ENCODE results near the gene PDP2.

GRCh38 chr16:66919569-66920298 lies 39.4 kb downstream of the PDP2 start:
- TF ChIP-seq CTCF (conservative IDR thresholded peaks at IDR 0.05; ENCODE audit: low read length) = no peak
- TF ChIP-seq EZH2phosphoT487 (IDR thresholded peaks at IDR 0.05; ENCODE audit: borderline replicate concordance, low read depth, low read length) = no peak

Measured in OCI-LY7 (cell line).